Trophoblast cell (in vitro differentiated cells and primary cell): Measurements from ENCODE around the gene SCD5.
"Not testable (repeated sequence)": the region's sequence is repeated elsewhere in the genome, so short reads cannot be mapped to it uniquely, and the experiment has no call there.

ENCODE experiments used
- DNase-seq, 2 donors: peaks; one replicate each; pipeline ENCODE4 v3.0.0-alpha.2; 2016
- H2AFZ ChIP-seq: 2 replicates; pipeline ENCODE4 v1.6.1; 2013; ENCODE audit warnings: low read length, moderate library complexity, mild to moderate bottlenecking; ENCODE audit not compliant: insufficient read depth, poor library complexity
- H2AK5ac ChIP-seq: 2 replicates; pipeline ENCODE4 v1.6.1; 2013; ENCODE audit warnings: mild to moderate bottlenecking, low read length
- H2BK120ac ChIP-seq: 2 replicates; pipeline ENCODE4 v1.6.1; 2013; ENCODE audit warnings: low read length, mild to moderate bottlenecking, moderate library complexity; ENCODE audit not compliant: insufficient read depth, poor library complexity
- H2BK12ac ChIP-seq: 2 replicates; pipeline ENCODE4 v1.6.1; 2013; ENCODE audit warnings: mild to moderate bottlenecking, low read length, moderate library complexity
- H2BK5ac ChIP-seq: 2 replicates; pipeline ENCODE4 v1.6.1; 2013; ENCODE audit warnings: low read length, low read depth, moderate library complexity, mild to moderate bottlenecking; ENCODE audit not compliant: poor library complexity
- H3K14ac ChIP-seq: 2 replicates; pipeline ENCODE4 v1.6.1; 2013; ENCODE audit warnings: mild to moderate bottlenecking, low read length
- H3K18ac ChIP-seq: 2 replicates; pipeline ENCODE4 v1.6.1; 2013; ENCODE audit warnings: mild to moderate bottlenecking, low read length
- H3K23ac ChIP-seq: 2 replicates; pipeline ENCODE4 v1.6.1; 2013; ENCODE audit warnings: low read length
- H3K27ac ChIP-seq: 2 replicates; pipeline ENCODE4 v1.5.1; 2013; ENCODE audit warnings: low read depth, mild to moderate bottlenecking, inconsistent platforms, low read length, moderate library complexity
- H3K27me3 ChIP-seq: 2 replicates; pipeline ENCODE4 v1.6.1; 2013; ENCODE audit warnings: inconsistent platforms, mild to moderate bottlenecking, low read length, moderate library complexity; ENCODE audit not compliant: insufficient read depth
- H3K36me3 ChIP-seq, 2 experiments: 1 replicate in 1 of 2; 2 replicates in 1 of 2; pipeline ENCODE4 v1.6.1; 2013; ENCODE audit warnings: low read length in 2 of 2, mild to moderate bottlenecking in 2 of 2, moderate library complexity in 1 of 2; ENCODE audit not compliant: insufficient read depth in 2 of 2, control insufficient read depth in 1 of 2
- H3K4ac ChIP-seq: 2 replicates; pipeline ENCODE4 v1.6.1; 2013; ENCODE audit warnings: low read depth, mild to moderate bottlenecking, low read length, moderate library complexity
- H3K4me1 ChIP-seq, 2 experiments: 1 replicate in 1 of 2; 2 replicates in 1 of 2; pipeline ENCODE4 v1.6.1; 2013; ENCODE audit warnings: low read length in 2 of 2, mild to moderate bottlenecking in 2 of 2, moderate library complexity in 1 of 2; ENCODE audit not compliant: insufficient read depth in 2 of 2, control insufficient read depth in 1 of 2
- H3K4me2 ChIP-seq: 2 replicates; pipeline ENCODE4 v1.6.1; 2013; ENCODE audit warnings: inconsistent platforms, mild to moderate bottlenecking, low read length, moderate library complexity
- H3K4me3 ChIP-seq: 2 replicates; pipeline ENCODE4 v1.5.1; 2013; ENCODE audit warnings: mild to moderate bottlenecking, low read depth, low read length, inconsistent platforms
- H3K79me1 ChIP-seq: one replicate; pipeline ENCODE4 v1.6.1; 2013; ENCODE audit warnings: low read length
- H3K79me2 ChIP-seq: 2 replicates; pipeline ENCODE4 v1.6.1; 2013; ENCODE audit warnings: low read length, mild to moderate bottlenecking; ENCODE audit not compliant: control insufficient read depth, insufficient read depth, poor library complexity
- H3K9ac ChIP-seq: 2 replicates; pipeline ENCODE4 v1.6.1; 2013; ENCODE audit warnings: mild to moderate bottlenecking, low read length
- H3K9me3 ChIP-seq: 2 replicates; pipeline ENCODE4 v1.6.1; 2013; ENCODE audit warnings: low read depth, mild to moderate bottlenecking, control low read depth, inconsistent platforms, low read length; ENCODE audit not compliant: insufficient read depth
- H4K12ac ChIP-seq: 2 replicates; pipeline ENCODE4 v1.6.1; 2013; ENCODE audit warnings: low read depth, mild to moderate bottlenecking, low read length, moderate library complexity
- H4K8ac ChIP-seq: 2 replicates; pipeline ENCODE4 v1.6.1; 2013; ENCODE audit warnings: low read depth, mild to moderate bottlenecking, low read length, moderate library complexity
- H4K91ac ChIP-seq: one replicate; pipeline ENCODE4 v1.6.1; 2013; ENCODE audit warnings: low read depth, mild to moderate bottlenecking, low read length, moderate library complexity
- WGBS: extraction: QIAGEN DNeasy Blood & Tissue Kit; methylation state at CpG from one replicate; pipeline ENCODE4 v1.1.7; 2013; ENCODE audit warnings: missing lambda C conversion rate; ENCODE audit not compliant: insufficient read length, insufficient coverage; ENCODE audit errors: extremely low coverage; 5-methylcytosine and 5-hydroxymethylcytosine counted together

The SCD5 gene

GRCh38 chr4:82818664-82819662, 20.4 kb upstream of the SCD5 start:
- no peak for DNase-seq
- Histone ChIP-seq H3K27ac (no peak overlapping the region), H4K12ac (no peak overlapping the region), H3K23ac (no peak overlapping the region), H3K14ac (no peak overlapping the region), H3K18ac (no peak overlapping the region), H3K27me3 (no peaks in the 10 kb centered on the region), H2BK120ac (no peak overlapping the region), H2AK5ac (no peak overlapping the region), H3K9me3 (no peaks in the 10 kb centered on the region), H3K4me3 (no peak overlapping the region), H3K36me3 (peaks cover 25 to 42% of the 10 kb centered on the region in 2 experiments), H2BK5ac (no peak overlapping the region), H4K91ac (no peak overlapping the region), H3K9ac (no peak overlapping the region), H2AFZ (no peak overlapping the region), H3K79me2 (no peaks in the 10 kb centered on the region), H3K4me1 (no peaks in the 10 kb centered on the region), H3K79me1 (no peaks in the 10 kb centered on the region), H3K4ac (no peak overlapping the region), H3K4me2 (no peak overlapping the region), H4K8ac (no peak overlapping the region), H2BK12ac (no peak overlapping the region)
- no CpG with 5 or more reads among the region's 2 CpGs for WGBS

GRCh38 chr4:82816874-82817273, 18.3 kb upstream of the SCD5 start:
- H3K4me2 ChIP-seq, H2BK12ac ChIP-seq, H2BK120ac ChIP-seq, H2BK5ac ChIP-seq, H3K23ac ChIP-seq, H3K4me3 ChIP-seq, H3K4me1 ChIP-seq, DNase-seq, H3K14ac ChIP-seq, H3K9me3 ChIP-seq, H2AFZ ChIP-seq, H3K27me3 ChIP-seq, H4K8ac ChIP-seq, H3K79me1 ChIP-seq, H3K4ac ChIP-seq, H4K91ac ChIP-seq, H3K27ac ChIP-seq, H3K18ac ChIP-seq, H3K9ac ChIP-seq, H2AK5ac ChIP-seq, H3K79me2 ChIP-seq, H4K12ac ChIP-seq: not testable (repeated sequence)
- H3K36me3 ChIP-seq, result peaks cover 23 to 28% of the 10 kb centered on the region in 2 experiments
- no CpG with 5 or more reads among the region's 6 CpGs for WGBS

GRCh38 chr4:82814034-82814433, 15.4 kb upstream of the SCD5 start:
- no peak overlapping the region for H2BK12ac ChIP-seq
- no peak overlapping the region for H2BK120ac ChIP-seq
- H3K27me3 ChIP-seq, result no peaks in the 10 kb centered on the region
- H3K9me3 ChIP-seq, result no peaks in the 10 kb centered on the region
- no peak overlapping the region for H3K27ac ChIP-seq
- H3K23ac ChIP-seq, result no peak overlapping the region
- H2AK5ac ChIP-seq, result no peak overlapping the region
- H3K14ac ChIP-seq, result no peak overlapping the region
- H2BK5ac ChIP-seq, result no peak overlapping the region
- H4K12ac ChIP-seq, result no peak overlapping the region
- H3K36me3 ChIP-seq, result peaks cover 13 to 15% of the 10 kb centered on the region in 2 experiments
- H4K8ac ChIP-seq, result no peak overlapping the region
- no peak overlapping the region for H3K9ac ChIP-seq
- H3K4me3 ChIP-seq, result no peak overlapping the region
- no peak overlapping the region for H3K18ac ChIP-seq
- no peak overlapping the region for H3K4me2 ChIP-seq
- H3K4me1 ChIP-seq, result no peaks in the 10 kb centered on the region
- DNase-seq, result no peak
- H4K91ac ChIP-seq, result no peak overlapping the region
- H3K79me2 ChIP-seq, result no peaks in the 10 kb centered on the region
- H3K79me1 ChIP-seq, result no peaks in the 10 kb centered on the region
- H3K4ac ChIP-seq, result no peak overlapping the region
- WGBS, result no CpG with 5 or more reads among the region's 1 CpG
- no peak overlapping the region for H2AFZ ChIP-seq

GRCh38 chr4:82811838-82812341, 13.3 kb upstream of the SCD5 start:
- H3K9ac ChIP-seq, result no peak overlapping the region

More at GRCh38 chr4:82811838-82812341, 13.3 kb upstream of the SCD5 start:
- no peak overlapping the region for H3K4me2 ChIP-seq
- no peak overlapping the region for H3K4ac ChIP-seq
- no peak overlapping the region for H4K8ac ChIP-seq
- no peak overlapping the region for H4K12ac ChIP-seq
- H3K79me2 ChIP-seq, result no peaks in the 10 kb centered on the region
- DNase-seq, result no peak
- H3K23ac ChIP-seq, result no peak overlapping the region
- no peak overlapping the region for H2AK5ac ChIP-seq
- no peak overlapping the region for H2BK5ac ChIP-seq
- no peak overlapping the region for H3K4me3 ChIP-seq
- no peak overlapping the region for H3K14ac ChIP-seq
- H2AFZ ChIP-seq, result no peak overlapping the region
- no peak overlapping the region for H3K18ac ChIP-seq
- H3K9me3 ChIP-seq, result no peaks in the 10 kb centered on the region
- no peaks in the 10 kb centered on the region for H3K27me3 ChIP-seq
- H3K79me1 ChIP-seq, result no peaks in the 10 kb centered on the region
- no peak overlapping the region for H4K91ac ChIP-seq
- H2BK12ac ChIP-seq, result no peak overlapping the region
- H3K4me1 ChIP-seq, result no peaks in the 10 kb centered on the region
- H3K27ac ChIP-seq, result no peak overlapping the region
- WGBS, result 100% methylated on average over 2 of the region's 6 CpGs
- no peak overlapping the region for H2BK120ac ChIP-seq
- peaks cover 2 to 3% of the 10 kb centered on the region in 2 experiments for H3K36me3 ChIP-seq
